ENCODE data around the gene USP33. TPM values are rescaled to one million over a fixed set of nuclear protein-coding genes. Genes with fewer than 3 reads are reported as not detected.

Gene USP33
- total RNA-seq, 1 experiment from 2014 or later: 61.6 TPM

- TF ChIP-seq ZNF425 (CRISPR knock-in tag; conservative IDR thresholded peaks at IDR 0.05) (no peak), MLX (CRISPR knock-in tag; IDR thresholded peaks at IDR 0.05) (no peak), PRRX2 (CRISPR knock-in tag; IDR thresholded peaks at IDR 0.05) (no peak), GRHL2 (CRISPR knock-in tag; IDR thresholded peaks at IDR 0.05; ENCODE audit: insufficient replicate concordance, severe bottlenecking) (no peak), ZNF423 (CRISPR knock-in tag; IDR thresholded peaks at IDR 0.05) (no peak)
Measured at GRCh38 chr1:77709727-77710126, 49.9 kb downstream of the USP33 start (continued).

GRCh38 chr1:77706321-77706720, 53.3 kb downstream of the USP33 start:
- ChIA-PET POLR2A (no interaction called here), CTCF (no interaction called here)
- Mint-ChIP-seq H3K27ac (no peak overlapping the region), H3K4me1 (no peaks in the 10 kb centered on the region), H3K27me3 (ENCODE audit: low read depth) (no peaks in the 10 kb centered on the region), H3K4me3 (no peak overlapping the region), H3K9me3 (no peaks in the 10 kb centered on the region), H3K36me3 (peaks cover 10% of the 10 kb centered on the region)
- ATAC-seq: no peak
- DNase-seq (ENCODE audit: low spot score): no peak
- no peak for TF ChIP-seq JAZF1 (CRISPR knock-in tag; IDR thresholded peaks at IDR 0.05)
- TF ChIP-seq RORB (CRISPR knock-in tag; IDR thresholded peaks at IDR 0.05): no peak
- no peak for TF ChIP-seq ZNF138 (CRISPR knock-in tag; conservative IDR thresholded peaks at IDR 0.05)
- TF ChIP-seq ELF4 (CRISPR knock-in tag; IDR thresholded peaks at IDR 0.05; ENCODE audit: low read depth): no peak

- Mint-ChIP-seq H3K27ac (no peak overlapping the region), H3K4me3 (no peak overlapping the region), H3K27me3 (ENCODE audit: low read depth) (no peaks in the 10 kb centered on the region), H3K4me1 (no peaks in the 10 kb centered on the region), H3K9me3 (peaks cover under 1% of the 10 kb centered on the region), H3K36me3 (peaks cover 6% of the 10 kb centered on the region)
- ChIA-PET CTCF (no interaction called here), POLR2A (no interaction called here)
- no peak for DNase-seq (ENCODE audit: low spot score)
- no peak for ATAC-seq
- TF ChIP-seq HMGA2 (CRISPR knock-in tag; IDR thresholded peaks at IDR 0.05) (no peak), HMGXB4 (CRISPR knock-in tag; IDR thresholded peaks at IDR 0.05) (no peak), GABPB1 (CRISPR knock-in tag; IDR thresholded peaks at IDR 0.05) (no peak), NR2C2 (CRISPR knock-in tag; IDR thresholded peaks at IDR 0.05) (no peak), ZNF425 (CRISPR knock-in tag; conservative IDR thresholded peaks at IDR 0.05) (no peak), NFE2L1 (CRISPR knock-in tag; IDR thresholded peaks at IDR 0.05) (no peak), ATF6 (CRISPR knock-in tag; IDR thresholded peaks at IDR 0.05) (no peak), NR1H2 (CRISPR knock-in tag; IDR thresholded peaks at IDR 0.05) (no peak), FOXP4 (CRISPR knock-in tag; IDR thresholded peaks at IDR 0.05) (no peak), JAZF1 (CRISPR knock-in tag; IDR thresholded peaks at IDR 0.05) (no peak), TCF7 (CRISPR knock-in tag; IDR thresholded peaks at IDR 0.05; ENCODE audit: low read depth) (no peak), ESRRA (CRISPR knock-in tag; IDR thresholded peaks at IDR 0.05; ENCODE audit: borderline replicate concordance) (no peak), ZNF416 (CRISPR knock-in tag; IDR thresholded peaks at IDR 0.05) (no peak), ZNF232 (CRISPR knock-in tag; IDR thresholded peaks at IDR 0.05) (no peak), CDX4 (CRISPR knock-in tag; IDR thresholded peaks at IDR 0.05; ENCODE audit: borderline replicate concordance) (no peak), MXD4 (CRISPR knock-in tag; IDR thresholded peaks at IDR 0.05; ENCODE audit: borderline replicate concordance) (no peak)
Measured at GRCh38 chr1:77704736-77705135, 54.9 kb downstream of the USP33 start.

Data from WTC11 (cell line).